GM18507 (cell line): Measurements from ENCODE around the gene C1S.
"Not testable (repeated sequence)": the region's sequence is repeated elsewhere in the genome, so short reads cannot be mapped to it uniquely, and the experiment has no call there.

ENCODE experiments used
- DNase-seq: peaks from one replicate; pipeline ENCODE4 v3.0.0; 2011; ENCODE audit warnings: low read depth; ENCODE audit not compliant: insufficient read length; ENCODE audit errors: extremely low spot score
- FAIRE-seq: peaks from 2 replicates; lab custom pipeline; 2011; peaks lifted over from hg19 to GRCh38; lab: Jason Lieb, UNC

The C1S gene

GRCh38 chr12:7042842-7043241 is 17.7 kb upstream of the C1S start:
- FAIRE-seq = no peak

DNA sequence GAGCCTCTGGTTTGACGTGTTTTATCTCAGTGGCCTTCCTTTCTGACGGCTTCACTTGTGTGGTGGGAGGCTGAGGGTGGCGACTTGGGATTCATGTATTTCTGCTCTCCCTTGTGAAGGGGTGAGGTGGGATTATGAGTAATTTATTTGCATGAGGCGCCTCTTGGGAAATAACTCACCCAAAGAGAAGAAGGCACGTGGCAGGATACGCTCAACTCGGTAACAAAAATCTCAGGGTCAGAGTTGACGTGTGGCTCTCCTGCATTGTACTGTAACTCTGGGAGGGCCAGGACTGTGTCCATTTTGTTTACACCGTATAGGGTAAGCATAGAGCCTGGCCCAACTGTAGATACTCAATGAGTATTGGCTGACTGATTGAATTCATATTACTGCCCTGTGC is 14.6 kb upstream of the C1S start:
- DNase-seq (no peak), FAIRE-seq (no peak)

More at GRCh38 chr12:7042842-7043241, 17.7 kb upstream of the C1S start:
- no peak for DNase-seq

GRCh38 chr12:7046383-7047105 is 14.0 kb upstream of the C1S start:
- DNase-seq (no peak), FAIRE-seq (no peak)

GRCh38 chr12:7047306-7047705 is 13.2 kb upstream of the C1S start:
- FAIRE-seq (no peak), DNase-seq (no peak)

DNA sequence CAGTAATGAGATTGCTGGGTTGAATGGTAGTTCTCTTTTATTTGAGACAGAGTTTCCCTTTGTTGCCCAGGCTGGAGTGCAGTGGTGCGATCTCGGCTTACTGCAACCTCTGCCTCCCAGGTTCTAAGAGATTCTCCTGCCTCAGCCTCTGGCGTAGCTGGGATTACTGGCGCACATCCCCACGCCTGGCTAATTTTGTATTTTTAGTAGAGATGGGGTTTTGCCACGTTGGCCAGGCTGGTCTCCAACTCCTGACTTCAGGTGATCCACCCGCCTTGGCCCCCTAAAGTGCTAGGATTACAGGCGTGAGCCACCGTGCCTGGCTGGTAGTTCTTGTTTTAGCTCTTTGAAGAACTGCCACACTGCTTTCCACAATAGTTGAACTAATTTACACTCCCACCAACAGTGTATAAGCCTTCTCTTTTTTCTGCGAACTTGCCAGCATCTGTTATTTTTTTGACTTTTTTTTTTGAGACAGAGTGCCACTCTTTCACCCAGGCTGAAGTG is 11.0 kb upstream of the C1S start:
- FAIRE-seq, DNase-seq: not testable (repeated sequence)

DNA sequence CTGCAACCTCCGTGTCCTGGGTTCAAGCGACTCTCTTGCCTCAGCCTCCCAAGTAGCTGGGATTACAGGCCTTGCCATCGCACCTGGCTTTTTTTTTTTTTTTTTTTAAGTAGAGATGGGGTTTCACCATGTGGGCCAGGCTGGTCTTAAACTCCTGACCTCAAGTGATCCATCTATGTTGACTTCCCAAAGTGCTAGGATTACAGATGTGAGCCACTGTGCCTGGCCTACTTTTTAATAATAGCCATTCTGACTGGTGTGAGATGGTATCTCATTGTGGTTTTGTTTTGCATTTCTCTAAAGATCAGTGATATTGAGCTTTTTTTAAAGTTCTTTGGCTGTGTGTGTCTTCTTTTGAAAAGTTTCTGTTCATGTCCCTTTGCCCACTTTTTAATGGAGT is 10.5 kb upstream of the C1S start:
- DNase-seq, FAIRE-seq: not testable (repeated sequence)

GRCh38 chr12:7054925-7055324 is 5.6 kb upstream of the C1S start:
- FAIRE-seq = no peak
- no peak for DNase-seq

DNA sequence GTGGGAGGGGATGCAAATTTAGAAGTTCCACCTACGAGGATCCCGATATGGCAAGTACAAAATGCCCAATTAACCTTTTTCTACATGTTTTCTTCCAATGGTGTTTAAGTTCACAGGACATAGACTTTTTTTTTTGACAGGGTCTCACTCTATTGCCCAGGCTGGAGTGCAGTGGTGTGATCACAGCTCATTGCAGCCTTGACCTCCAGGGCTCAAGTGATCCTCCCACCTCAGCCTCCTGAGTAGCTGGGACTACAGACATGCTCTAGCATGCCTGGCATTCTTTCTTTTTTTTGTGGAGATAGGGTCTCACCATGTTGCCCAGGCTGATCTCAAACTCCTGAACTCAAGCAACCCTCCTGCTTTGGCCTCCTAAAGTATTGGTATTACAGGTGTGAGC is 4.8 kb upstream of the C1S start:
- not testable (repeated sequence) for FAIRE-seq, DNase-seq

- no peak for FAIRE-seq
- no peak for DNase-seq
These were observed 2.2 kb upstream of the C1S start for GRCh38 chr12:7058163-7058845.

- FAIRE-seq = no peak
These were observed 1.6 kb upstream of the C1S start for GRCh38 chr12:7058850-7059395.

DNA sequence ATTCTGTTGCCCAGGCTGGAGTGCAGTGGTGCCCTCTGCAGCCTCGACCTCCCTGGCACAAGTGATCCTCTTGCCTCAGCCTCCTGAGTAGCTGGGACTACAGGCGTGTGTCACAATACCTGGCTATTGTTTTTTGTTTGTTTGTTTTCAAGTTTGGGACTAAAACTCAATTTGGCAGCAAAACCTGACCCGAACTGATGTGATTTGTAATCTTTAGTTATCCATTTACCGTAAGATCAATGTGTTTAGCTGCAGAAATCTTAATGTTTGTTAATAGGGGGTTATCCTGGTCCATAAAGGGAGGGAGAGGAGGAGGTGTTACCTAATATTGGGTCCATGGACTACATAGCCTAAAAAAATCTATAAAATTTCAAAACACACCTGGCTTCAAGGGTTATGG is 738 bp upstream of the C1S start:
- DNase-seq = no peak
- FAIRE-seq = no peak

More at GRCh38 chr12:7058850-7059395, 1.6 kb upstream of the C1S start:
- DNase-seq = no peak

DNA sequence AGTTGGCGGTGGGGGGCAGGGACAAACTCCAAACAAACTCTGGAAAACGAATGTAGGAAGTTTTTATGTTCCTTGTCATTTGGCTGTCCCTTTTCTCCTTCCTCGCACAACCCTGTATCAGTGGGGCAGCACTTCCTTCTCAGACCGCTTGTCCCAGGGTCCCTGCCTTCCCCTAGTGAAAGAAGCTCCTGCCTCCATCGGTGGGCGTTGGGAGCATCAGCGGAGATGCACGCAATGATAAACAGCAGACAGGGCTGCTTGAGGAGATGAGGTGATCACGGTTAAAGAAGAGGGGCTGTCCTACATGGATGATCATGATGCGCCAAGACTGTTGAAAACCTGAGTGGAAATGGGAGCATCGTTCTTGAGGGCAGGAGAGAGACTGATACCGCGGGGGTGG is 620 bp downstream of the C1S start:
- DNase-seq (no peak), FAIRE-seq (no peak)

- FAIRE-seq = no peak
- DNase-seq = no peak
These were observed 1.1 kb downstream of the C1S start for GRCh38 chr12:7061596-7061995.

DNA sequence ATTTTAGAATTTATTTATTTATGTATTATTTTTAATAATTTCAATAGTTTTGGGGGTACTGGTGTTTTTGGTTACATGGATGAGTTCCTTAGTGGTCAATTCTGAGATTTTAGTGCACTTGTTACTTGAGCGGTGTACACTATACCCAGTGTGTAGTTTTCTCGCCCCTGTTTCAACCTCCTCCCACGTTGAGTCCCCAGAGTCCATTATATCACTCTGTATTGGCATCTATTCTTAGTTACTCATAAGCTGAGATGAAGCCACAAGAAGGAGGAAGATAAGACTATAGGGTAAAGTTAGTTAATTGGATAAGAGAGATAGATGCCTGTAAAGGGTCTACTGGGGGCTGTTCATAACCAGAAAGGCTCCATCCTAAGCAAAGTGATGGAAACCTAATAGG is 4.0 kb downstream of the C1S start:
- FAIRE-seq = no peak

GRCh38 chr12:7065073-7065623 is 4.6 kb downstream of the C1S start:
- FAIRE-seq (no peak), DNase-seq (no peak)

More for the DNA sequence above, 4.0 kb downstream of the C1S start:
- no peak for DNase-seq

DNA sequence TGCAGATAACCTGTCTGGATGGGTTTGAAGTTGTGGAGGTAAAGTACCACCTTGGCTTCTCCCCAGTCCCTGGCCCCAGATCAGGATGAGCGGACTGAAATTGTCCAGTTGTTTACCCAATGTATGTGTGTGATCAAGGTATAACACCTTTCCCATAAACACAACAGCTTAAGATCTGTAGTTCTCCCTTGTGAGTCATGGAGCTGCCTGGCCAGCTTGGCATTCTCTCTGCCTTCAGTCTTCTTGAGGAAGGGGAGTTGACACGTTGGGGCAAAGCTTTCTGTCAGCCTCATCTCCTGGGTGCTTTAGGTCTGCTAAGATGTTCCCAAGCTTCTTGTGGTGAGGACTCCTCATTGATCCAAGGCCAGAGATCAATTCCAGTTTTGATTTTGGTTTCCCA is 6.1 kb downstream of the C1S start:
- no peak for DNase-seq
- FAIRE-seq = no peak

- FAIRE-seq = no peak
- no peak for DNase-seq
These were observed 6.6 kb downstream of the C1S start for GRCh38 chr12:7067096-7067495.

DNA sequence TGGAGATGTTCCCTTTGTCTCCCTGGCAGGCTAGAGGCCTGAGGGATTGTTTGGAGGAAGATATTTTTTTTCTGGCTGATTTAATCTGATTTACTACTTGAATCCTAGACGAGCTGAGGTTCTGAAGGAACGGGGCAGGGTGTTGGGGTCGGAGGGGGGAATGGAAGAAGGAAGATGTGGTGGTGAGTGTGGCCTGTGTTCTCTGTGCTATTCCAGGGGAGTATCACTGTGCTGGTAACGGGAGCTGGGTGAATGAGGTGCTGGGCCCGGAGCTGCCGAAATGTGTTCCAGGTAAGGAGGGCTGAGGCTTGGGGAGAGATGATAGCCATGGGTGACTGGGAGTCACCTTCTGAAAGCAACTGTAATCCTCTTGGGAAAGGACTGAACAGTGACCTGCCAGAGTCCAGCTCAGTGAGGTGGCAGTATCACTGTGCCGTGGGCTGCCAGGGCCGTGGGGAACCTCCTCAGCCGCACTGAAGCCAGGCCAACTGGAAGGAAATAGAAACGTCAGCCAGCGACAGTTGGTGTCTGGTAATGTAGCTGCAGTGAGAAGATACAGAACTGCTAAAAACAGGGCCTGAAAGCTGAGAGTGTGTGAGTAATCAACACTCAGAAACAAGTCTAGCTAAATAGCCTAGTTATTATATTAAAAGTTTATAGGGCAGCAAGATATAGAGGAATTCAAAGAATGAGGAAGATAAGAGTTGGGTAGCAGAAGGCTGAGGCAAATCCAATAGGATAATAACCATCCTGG is 7.9 kb downstream of the C1S start:
- no peak for FAIRE-seq
- no peak for DNase-seq

DNA sequence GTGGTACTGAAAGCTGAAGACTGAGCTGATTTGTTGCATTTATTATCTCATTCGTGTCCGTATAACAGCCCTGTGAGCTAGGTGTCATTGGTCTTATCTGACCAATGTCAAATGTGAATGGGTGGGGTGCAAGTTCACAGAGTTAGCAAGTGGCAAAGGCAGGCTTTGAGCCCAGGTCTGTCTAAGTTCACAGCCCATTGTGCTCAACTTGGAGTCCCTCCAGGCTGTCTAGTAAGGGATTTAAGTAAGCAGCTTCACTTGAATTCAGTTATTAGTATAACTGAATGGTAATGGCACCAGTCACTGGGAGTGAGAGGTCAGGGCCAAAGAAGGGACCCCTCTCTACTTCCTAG is 8.5 kb downstream of the C1S start:
- DNase-seq (no peak), FAIRE-seq (no peak)

- FAIRE-seq (no peak), DNase-seq (no peak)
These were observed 8.9 kb downstream of the C1S start for GRCh38 chr12:7069386-7069785.
